Adrenal gland (tissue), 12 donors: ENCODE data around the gene MAPKAP1. TPM values are rescaled to one million over a fixed set of nuclear protein-coding genes. Genes with fewer than 3 reads are reported as not detected.

ENCODE experiments used
- DNase-seq, 7 donors: peaks; one replicate each; pipeline ENCODE4 v3.0.0-alpha.2; 2019 to 2020
- H3K27ac ChIP-seq, 5 donors: fragments of 200-600 bp; sonication (generic) in 4 of 5; 1 replicate in 3 of 5; 2 replicates in 2 of 5; pipeline versions ENCODE4 v1.5.1 to v1.8.0; 2016 to 2020; ENCODE audit warnings: mild to moderate bottlenecking in 1 of 5
- H3K27me3 ChIP-seq: fragments of 200-600 bp; 2 replicates; pipeline ENCODE4 v1.8.0; 2021
- H3K36me3 ChIP-seq, 2 donors: fragments of 200-600 bp; replicated peaks in 1 of 2; 1 replicate in 1 of 2; 2 replicates in 1 of 2; pipeline versions ENCODE4 v1.5.1 to v1.8.0; 2018 to 2022
- H3K4me1 ChIP-seq, 2 donors: fragments of 200-600 bp; replicated peaks in 1 of 2; 1 replicate in 1 of 2; 2 replicates in 1 of 2; pipeline versions ENCODE4 v1.5.1 to v1.8.0; 2018 to 2021
- H3K4me3 ChIP-seq, 4 donors: fragments of 200-600 bp; sonication (generic) in 3 of 4; one replicate each; pipeline ENCODE4 v1.5.1; 2016 to 2018
- H3K9me3 ChIP-seq, 3 donors: fragments of 200-600 bp; sonication (generic) in 1 of 3; replicated peaks in 1 of 3; 1 replicate in 2 of 3; 2 replicates in 1 of 3; pipeline versions ENCODE4 v1.5.1 to v1.8.0; 2016 to 2021
- POLR2A ChIP-seq, 2 donors: fragments of 450-650 bp; IDR thresholded peaks; one replicate each; pipeline ENCODE4 v1.6.1; 2017; ENCODE audit warnings: antibody characterized with exemption in 2 of 2, mild to moderate bottlenecking in 2 of 2, moderate library complexity in 1 of 2
- WGBS, 4 donors: extraction: QIAGEN DNeasy Blood & Tissue Kit in 2 of 4; methylation state at CpG; one replicate each; pipeline versions ENCODE4 v1.1.5 to v1.1.7; 2013 to 2017; 5-methylcytosine and 5-hydroxymethylcytosine counted together
- intact Hi-C, 2 donors: fragments of 100-400 bp; cut with DNase I; formaldehyde crosslinking; loops; one replicate each; pipeline versions ENCODE4 v1.14.1 to v1.15.0; 2022 to 2023
- polyA plus RNA-seq, 3 donors: library from polyadenylated mRNA; stranded (reverse); fragments of 200-250 nt in 2 of 3; fragments of 350-450 nt in 1 of 3; fragmentation: Illumina TruSeq in 1 of 3; extraction: RNeasy Lipid Tissue Mini Kit (QIAGEN cat#74804) in 1 of 3; gene quantifications; one replicate each; pipeline ENCODE4 v1.2.3, GENCODE V29; 2013 to 2014
- total RNA-seq, 9 donors: library from RNA; depleted of rRNA in 4 of 9; stranded (reverse); fragments of >200 nt in 4 of 9; fragments of 120-200 nt in 1 of 9; fragmentation: NEBNext Ultra II Directional in 1 of 9; extraction: Animal tissue kit (Norgen Biotek cat#: 25700) in 1 of 9; gene quantifications; one replicate each; pipeline versions ENCODE4 v1.1.0 to v1.2.4, GENCODE V29; 2013 to 2023
- TF ChIP-seq, protein P1 (sequence below), 6 experiments: fragments of 450-650 bp in 4 of 6; fragments of 200-600 bp in 2 of 6; sonication (generic) in 1 of 6; IDR thresholded peaks; 1 replicate in 5 of 6; 2 replicates in 1 of 6; pipeline versions ENCODE4 v1.5.1 to v1.8.0; 2016 to 2021; ENCODE audit warnings: antibody characterized with exemption in 6 of 6, mild to moderate bottlenecking in 2 of 6, moderate library complexity in 1 of 6
- donor health status: healthy with polysubstance abuse.
- donor health status: Bipolar disorder and iron deficiency.
- donor health status: DM: yes; HTN: yes; CAD: no.
- donor health status: DM: no; HTN: no; CAD: no.
- donor health status: DM: no; HTN: no; CAD: no.
- donor health status: DM: yes; HTN: yes; CAD: no.

The MAPKAP1 gene
- total and polyA plus RNA-seq, 12 donors, result 72.2 to 156 (median 94.9) TPM

DNA sequence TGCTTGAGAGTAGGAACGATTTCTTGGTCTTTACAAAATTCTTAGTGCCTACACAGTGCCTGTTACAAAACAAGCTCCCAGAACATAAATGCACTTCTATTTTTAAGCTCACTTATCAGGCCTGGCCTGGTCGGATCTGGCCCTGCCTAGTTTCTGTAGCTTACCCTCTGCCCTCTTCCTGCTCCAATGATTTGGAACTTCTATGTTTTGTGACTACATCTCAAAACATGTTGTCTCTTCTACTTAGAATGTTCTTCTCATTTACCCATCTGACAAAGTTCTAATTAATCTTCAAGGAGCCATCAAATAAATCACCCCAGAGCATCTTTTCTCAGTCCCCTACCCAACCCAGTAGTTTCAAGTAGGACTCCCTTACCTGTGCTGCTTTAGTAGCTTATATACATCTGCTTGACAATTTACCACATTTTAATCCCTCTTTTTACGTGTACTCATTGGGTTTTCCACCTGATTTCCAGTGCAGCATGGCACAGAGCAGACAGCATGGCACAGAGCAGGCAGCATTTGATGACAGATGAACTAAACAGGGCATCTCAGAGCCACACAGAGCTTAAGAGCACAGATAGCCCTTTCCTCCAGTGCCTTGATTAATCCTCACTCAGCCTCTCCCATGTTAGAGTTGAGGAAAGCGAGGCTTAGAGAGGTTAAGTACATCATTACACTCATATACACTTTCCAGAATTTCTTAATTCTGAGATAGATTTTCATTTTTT, 171.9 kb downstream of the MAPKAP1 start:
- H3K4me1 ChIP-seq, result peaks cover 17 to 31% of the 10 kb centered on the region in 2 donors
- no peaks in the 10 kb centered on the region for H3K36me3 ChIP-seq
- H3K27ac ChIP-seq, result no peak overlapping the region
- no peak overlapping the region for H3K4me3 ChIP-seq
- 57 to 75% (median 68%) methylated on average over 4 of the region's 4 CpGs for WGBS, 4 donors
- no peak for DNase-seq
- no peaks in the 10 kb centered on the region for H3K27me3 ChIP-seq
- H3K9me3 ChIP-seq, result no peaks in the 10 kb centered on the region
- intact Hi-C loops, result no loop called here
- TF ChIP-seq, protein P1, sequence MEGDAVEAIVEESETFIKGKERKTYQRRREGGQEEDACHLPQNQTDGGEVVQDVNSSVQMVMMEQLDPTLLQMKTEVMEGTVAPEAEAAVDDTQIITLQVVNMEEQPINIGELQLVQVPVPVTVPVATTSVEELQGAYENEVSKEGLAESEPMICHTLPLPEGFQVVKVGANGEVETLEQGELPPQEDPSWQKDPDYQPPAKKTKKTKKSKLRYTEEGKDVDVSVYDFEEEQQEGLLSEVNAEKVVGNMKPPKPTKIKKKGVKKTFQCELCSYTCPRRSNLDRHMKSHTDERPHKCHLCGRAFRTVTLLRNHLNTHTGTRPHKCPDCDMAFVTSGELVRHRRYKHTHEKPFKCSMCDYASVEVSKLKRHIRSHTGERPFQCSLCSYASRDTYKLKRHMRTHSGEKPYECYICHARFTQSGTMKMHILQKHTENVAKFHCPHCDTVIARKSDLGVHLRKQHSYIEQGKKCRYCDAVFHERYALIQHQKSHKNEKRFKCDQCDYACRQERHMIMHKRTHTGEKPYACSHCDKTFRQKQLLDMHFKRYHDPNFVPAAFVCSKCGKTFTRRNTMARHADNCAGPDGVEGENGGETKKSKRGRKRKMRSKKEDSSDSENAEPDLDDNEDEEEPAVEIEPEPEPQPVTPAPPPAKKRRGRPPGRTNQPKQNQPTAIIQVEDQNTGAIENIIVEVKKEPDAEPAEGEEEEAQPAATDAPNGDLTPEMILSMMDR (IDR thresholded peaks at IDR 0.05), result no peak
- TF ChIP-seq POLR2A (IDR thresholded peaks at IDR 0.05), result no peak

DNA sequence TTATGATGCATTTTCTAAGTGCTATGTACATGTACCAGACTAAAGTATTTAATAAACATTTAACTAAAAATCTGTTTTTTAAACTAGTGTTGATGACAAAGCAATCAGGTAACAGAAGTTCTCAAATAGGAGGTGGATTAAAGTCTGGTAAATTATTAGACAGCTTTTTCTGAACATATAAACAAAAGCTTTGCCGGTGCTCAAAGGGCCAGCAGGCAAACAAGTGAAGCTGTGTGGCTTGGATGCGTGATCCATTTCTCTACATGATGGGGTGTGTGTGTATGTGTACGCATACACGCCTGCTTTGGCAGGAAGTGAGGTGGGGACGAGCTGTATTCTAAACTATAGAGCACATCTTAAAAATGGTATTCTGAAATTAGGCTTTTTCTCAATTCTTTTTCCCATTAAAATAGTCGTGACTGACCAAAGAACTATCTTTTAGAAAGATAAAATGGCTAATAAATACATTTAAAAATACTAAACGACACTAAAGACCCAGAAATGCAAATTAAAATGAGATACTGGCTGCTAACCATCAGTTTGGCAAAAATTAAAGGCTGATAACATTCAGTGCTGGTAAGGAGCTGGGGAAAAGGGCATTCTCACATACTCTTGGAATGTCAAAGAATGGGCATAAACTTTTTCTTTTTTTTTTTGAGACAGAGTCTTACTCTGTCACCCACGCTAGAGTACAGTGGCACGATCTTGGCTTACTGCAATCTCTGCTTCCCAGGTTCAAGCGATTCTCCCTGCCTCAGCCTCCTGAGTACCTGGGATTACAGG, 174.0 kb downstream of the MAPKAP1 start:
- WGBS, 4 donors, result 95 to 97% (median 97%) methylated on average over 10 of the region's 10 CpGs
- intact Hi-C loops, result no loop called here
- no peak overlapping the region for H3K4me3 ChIP-seq
- peaks cover 10 to 30% of the 10 kb centered on the region in 2 donors for H3K4me1 ChIP-seq
- no peak overlapping the region for H3K27ac ChIP-seq
- H3K9me3 ChIP-seq, result no peaks in the 10 kb centered on the region
- no peaks in the 10 kb centered on the region for H3K36me3 ChIP-seq
- no peaks in the 10 kb centered on the region for H3K27me3 ChIP-seq
- no peak for TF ChIP-seq POLR2A (IDR thresholded peaks at IDR 0.05)
- TF ChIP-seq, protein P1 (IDR thresholded peaks at IDR 0.05), result no peak
- DNase-seq, result no peak

DNA sequence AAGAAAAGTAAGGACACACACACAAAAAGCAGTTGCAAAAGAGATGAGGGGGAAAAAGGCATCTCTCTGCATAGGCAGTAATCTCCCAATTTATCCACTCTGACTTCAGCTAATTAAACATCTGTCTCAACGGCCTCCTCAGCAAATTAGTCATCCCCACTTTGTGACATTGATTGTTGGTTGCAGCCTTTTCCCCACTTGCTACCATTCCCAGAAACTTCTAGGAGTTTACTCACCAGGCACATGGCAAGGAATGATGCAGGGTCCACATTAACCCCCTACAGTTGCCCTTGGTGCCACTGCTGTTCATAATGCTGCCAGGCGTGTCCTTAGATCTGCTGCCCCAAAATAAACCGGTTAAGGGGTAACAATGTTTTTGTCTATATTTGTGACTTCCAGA, 174.6 kb downstream of the MAPKAP1 start:
- no peak for DNase-seq
- Histone ChIP-seq H3K27ac (no peak overlapping the region), H3K36me3 (no peaks in the 10 kb centered on the region), H3K4me3 (no peak overlapping the region), H3K9me3 (no peaks in the 10 kb centered on the region), H3K27me3 (no peaks in the 10 kb centered on the region), H3K4me1 (peaks cover 5 to 24% of the 10 kb centered on the region in 2 donors)
- 72 to 82% (median 76%) methylated on average over 3 of the region's 3 CpGs for WGBS, 4 donors
- no peak for TF ChIP-seq POLR2A (IDR thresholded peaks at IDR 0.05)
- TF ChIP-seq, protein P1 (IDR thresholded peaks at IDR 0.05), result no peak
- intact Hi-C loops, result no loop called here

DNA sequence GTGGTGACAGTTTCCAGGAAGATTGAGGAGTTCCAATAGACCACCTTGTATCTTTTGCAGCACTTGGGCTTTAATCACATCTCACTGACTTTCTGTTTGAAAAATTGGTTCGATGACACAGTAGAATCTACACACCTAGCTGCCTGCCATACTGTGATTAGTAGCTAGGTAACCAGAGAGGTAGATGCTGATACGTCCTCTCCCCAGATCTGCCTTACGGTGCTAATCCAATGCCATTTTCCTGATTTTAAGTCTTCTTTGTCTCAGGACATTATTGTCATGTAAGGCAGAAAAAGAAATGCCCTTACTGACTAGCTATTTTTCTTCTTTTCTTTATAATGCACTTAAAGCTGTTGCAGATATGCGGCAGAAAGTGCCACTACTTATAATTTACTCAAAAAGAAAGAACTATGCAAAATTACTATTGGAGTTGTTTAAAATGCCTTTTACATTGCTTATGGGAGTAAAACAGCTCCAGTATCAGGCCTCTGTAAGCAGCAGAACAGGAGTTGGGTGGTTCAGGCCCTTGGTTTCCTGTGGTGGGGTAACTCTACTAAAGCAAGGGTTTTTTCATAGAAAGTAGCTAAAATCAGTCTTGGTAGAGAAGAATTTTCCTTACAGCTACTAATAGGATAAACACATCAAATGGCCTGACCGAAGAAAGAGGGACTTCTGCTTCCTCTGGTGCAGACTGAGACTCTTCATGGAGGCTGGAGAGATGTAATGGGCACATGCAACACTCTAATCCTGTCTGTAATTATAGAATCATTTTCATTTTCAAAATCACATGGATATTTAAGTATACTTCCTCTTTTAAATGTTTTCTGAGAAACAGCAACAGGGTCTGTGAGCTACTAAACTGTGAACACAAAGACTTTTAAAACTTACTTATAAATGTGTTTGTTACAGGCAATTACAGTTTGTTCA, 177.2 kb downstream of the MAPKAP1 start:
- Histone ChIP-seq H3K4me1 (peaks cover 0 to 13% of the 10 kb centered on the region in 2 donors), H3K36me3 (no peaks in the 10 kb centered on the region), H3K4me3 (no peak overlapping the region), H3K27me3 (no peaks in the 10 kb centered on the region), H3K27ac (no peak overlapping the region), H3K9me3 (no peaks in the 10 kb centered on the region)
- WGBS, 4 donors, result 92 to 94% (median 93%) methylated on average over 5 of the region's 5 CpGs
- intact Hi-C loops, result no loop called here
- DNase-seq, result no peak
- no peak for TF ChIP-seq POLR2A (IDR thresholded peaks at IDR 0.05)
- TF ChIP-seq, protein P1 (IDR thresholded peaks at IDR 0.05), result no peak
